Activated CD8-positive, alpha-beta T cell treated with anti-CD3 and anti-CD28 coated beads for 36 hours (primary cell): Measurements from ENCODE around the gene PRDM8. TPM values are rescaled to one million over a fixed set of nuclear protein-coding genes. Genes with fewer than 3 reads are reported as not detected.

Experiments used
- ATAC-seq: fragments of 200-7000 bp; cut with Tn5 transposase; one replicate; pipeline ENCODE4 v1.10.0; 2021; ENCODE audit warnings: mild to moderate bottlenecking, moderate library complexity
- CTCF ChIA-PET: fragments of 350-600 bp; sonication (Branson Sonifier 250); formaldehyde crosslinking; loops from one replicate; lab custom pipeline; 2021; ENCODE audit warnings: antibody characterized with exemption; lab: Charles Lee
- POLR2A ChIA-PET: fragments of 350-600 bp; sonication (Branson Sonifier 250); formaldehyde crosslinking; loops from one replicate; lab custom pipeline; 2021; ENCODE audit warnings: antibody characterized with exemption; lab: Charles Lee
- DNase-seq: peaks from one replicate; pipeline ENCODE4 v3.0.0-alpha.2; 2020
- H3K27ac Mint-ChIP-seq: one replicate; pipeline ENCODE4 v1.8.0; 2021; ENCODE audit warnings: mild to moderate bottlenecking, mixed read lengths
- H3K27me3 Mint-ChIP-seq: one replicate; pipeline ENCODE4 v1.8.0; 2021; ENCODE audit warnings: mixed read lengths
- H3K36me3 Mint-ChIP-seq: one replicate; pipeline ENCODE4 v1.8.0; 2021; ENCODE audit warnings: low read depth, mixed read lengths
- H3K4me1 Mint-ChIP-seq: one replicate; pipeline ENCODE4 v1.8.0; 2021; ENCODE audit warnings: low read depth, mixed read lengths
- H3K4me3 Mint-ChIP-seq: one replicate; pipeline ENCODE4 v1.8.0; 2021; ENCODE audit warnings: mild to moderate bottlenecking, moderate library complexity, mixed read lengths
- H3K9me3 Mint-ChIP-seq: one replicate; pipeline ENCODE4 v1.8.0; 2021; ENCODE audit warnings: mixed read lengths
- intact Hi-C: fragments of 100-400 bp; cut with micrococcal nuclease; formaldehyde crosslinking; loops from one replicate; pipeline ENCODE4 v1.10.0; 2022
- total RNA-seq, 2 experiments: library from RNA; stranded (reverse); gene quantifications; one replicate each; pipeline ENCODE4 v1.2.3, GENCODE V29; 2021
- TF ChIP-seq, protein P1 (sequence below): fragments of 200-600 bp; IDR thresholded peaks from one replicate; pipeline ENCODE4 v1.8.0; 2022; ENCODE audit warnings: antibody characterized with exemption, mild to moderate bottlenecking

Gene PRDM8
- total RNA-seq, 2 experiments from 2014 or later: 2.8 to 3.2 TPM

DNA sequence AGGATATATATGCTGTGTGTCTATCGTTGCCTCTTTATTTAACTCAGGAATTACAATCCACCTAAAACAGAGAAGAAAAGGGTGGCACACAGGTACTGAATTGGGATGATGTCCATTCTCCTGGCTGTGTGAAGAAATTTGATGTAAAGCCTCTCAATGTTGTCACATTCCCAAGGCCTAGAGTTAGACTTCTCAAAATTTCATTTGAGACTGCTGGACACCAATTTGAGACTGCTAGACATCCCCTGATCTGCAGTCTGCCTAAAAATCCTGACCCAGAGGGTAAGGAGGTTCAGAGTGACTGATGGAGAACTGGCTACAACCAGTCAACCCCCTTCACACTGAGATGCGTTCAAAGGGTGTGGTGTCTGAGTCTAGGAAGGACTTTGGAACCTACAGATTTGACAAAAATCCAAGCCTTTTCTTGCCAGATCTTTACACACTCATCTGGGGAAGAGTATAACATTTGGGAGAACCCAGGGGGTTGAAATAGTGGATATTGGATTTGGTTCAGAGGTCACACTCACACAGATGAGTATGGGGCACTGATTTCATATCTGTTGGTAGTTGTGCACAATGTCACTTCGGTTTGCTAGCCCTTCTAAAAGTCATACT is 4.9 kb upstream of the PRDM8 start:
- CTCF ChIA-PET: no interaction called here
- ATAC-seq: no peak
- Mint-ChIP-seq H3K4me3 (no peak overlapping the region), H3K4me1 (peaks cover 20% of the 10 kb centered on the region), H3K27me3 (peaks cover 18% of the 10 kb centered on the region), H3K36me3 (peaks cover 3% of the 10 kb centered on the region), H3K9me3 (no peaks in the 10 kb centered on the region), H3K27ac (no peak overlapping the region)
- intact Hi-C loops: no loop called here
- DNase-seq: no peak
- TF ChIP-seq, protein P1, sequence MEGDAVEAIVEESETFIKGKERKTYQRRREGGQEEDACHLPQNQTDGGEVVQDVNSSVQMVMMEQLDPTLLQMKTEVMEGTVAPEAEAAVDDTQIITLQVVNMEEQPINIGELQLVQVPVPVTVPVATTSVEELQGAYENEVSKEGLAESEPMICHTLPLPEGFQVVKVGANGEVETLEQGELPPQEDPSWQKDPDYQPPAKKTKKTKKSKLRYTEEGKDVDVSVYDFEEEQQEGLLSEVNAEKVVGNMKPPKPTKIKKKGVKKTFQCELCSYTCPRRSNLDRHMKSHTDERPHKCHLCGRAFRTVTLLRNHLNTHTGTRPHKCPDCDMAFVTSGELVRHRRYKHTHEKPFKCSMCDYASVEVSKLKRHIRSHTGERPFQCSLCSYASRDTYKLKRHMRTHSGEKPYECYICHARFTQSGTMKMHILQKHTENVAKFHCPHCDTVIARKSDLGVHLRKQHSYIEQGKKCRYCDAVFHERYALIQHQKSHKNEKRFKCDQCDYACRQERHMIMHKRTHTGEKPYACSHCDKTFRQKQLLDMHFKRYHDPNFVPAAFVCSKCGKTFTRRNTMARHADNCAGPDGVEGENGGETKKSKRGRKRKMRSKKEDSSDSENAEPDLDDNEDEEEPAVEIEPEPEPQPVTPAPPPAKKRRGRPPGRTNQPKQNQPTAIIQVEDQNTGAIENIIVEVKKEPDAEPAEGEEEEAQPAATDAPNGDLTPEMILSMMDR: no peak
- POLR2A ChIA-PET: no interaction called here

DNA sequence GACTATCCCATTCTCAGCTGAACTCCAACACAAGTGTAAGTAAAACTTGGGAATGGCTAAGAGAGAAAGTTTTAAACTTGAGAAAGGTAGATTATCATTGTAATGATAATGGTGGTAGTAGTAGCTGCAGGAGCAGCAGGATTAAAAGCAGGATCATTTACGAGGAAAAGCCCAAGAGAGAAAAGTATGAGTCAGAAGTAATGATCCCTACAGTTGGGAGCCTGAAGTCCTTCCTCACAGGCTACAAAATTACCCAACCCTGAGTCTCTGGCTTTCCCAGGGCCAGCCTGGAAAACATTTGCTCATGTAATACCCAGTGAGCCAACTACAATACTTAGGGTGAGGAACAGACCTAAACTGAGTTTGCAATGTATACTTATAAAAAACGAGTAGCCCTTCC is 4.4 kb upstream of the PRDM8 start:
- CTCF ChIA-PET: no interaction called here
- H3K9me3 Mint-ChIP-seq: no peaks in the 10 kb centered on the region

DNA sequence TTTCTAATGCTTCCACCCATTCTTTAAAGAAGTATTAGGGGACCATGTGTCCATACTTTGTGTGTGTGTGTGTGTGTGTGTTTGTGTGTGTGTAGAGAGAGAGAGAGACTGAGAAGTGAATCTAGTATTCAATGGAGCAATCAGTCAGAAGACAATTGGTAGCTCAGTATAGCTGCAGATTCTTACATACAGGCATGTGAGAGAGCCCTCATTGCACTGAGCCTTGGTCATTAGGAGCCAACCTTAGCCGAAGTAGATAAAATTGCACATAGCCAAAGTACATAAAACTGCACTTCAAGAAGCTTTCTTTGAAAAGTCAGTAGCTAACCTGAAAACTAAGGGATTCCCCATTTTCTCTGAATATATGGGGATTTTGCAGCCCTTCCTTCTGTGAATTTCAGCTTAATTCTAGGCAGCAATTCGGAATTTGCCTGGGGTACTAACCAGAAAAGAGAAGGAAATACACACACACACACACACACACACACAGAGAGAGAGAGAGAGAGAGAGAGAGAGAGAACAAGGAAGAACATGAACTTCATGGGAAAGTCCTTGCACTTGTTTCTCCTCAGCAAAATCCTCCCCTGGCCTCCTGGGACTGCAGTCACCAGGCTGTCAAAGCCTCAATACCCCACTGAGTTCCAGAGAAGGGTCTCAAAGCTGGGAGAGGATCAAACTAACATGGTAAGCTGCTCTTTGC is 1.7 kb upstream of the PRDM8 start:
- H3K27me3 Mint-ChIP-seq: peaks cover 28% of the 10 kb centered on the region
- no peak overlapping the region for H3K4me3 Mint-ChIP-seq
- intact Hi-C loops: no loop called here

More for the DNA sequence above, 4.4 kb upstream of the PRDM8 start:
- peaks cover 25% of the 10 kb centered on the region for H3K4me1 Mint-ChIP-seq
- H3K27ac Mint-ChIP-seq: no peak overlapping the region
- TF ChIP-seq, protein P1: no peak
- intact Hi-C loops: no loop called here
- H3K36me3 Mint-ChIP-seq: peaks cover 3% of the 10 kb centered on the region
- no peak overlapping the region for H3K4me3 Mint-ChIP-seq
- POLR2A ChIA-PET: no interaction called here
- DNase-seq (no peak), ATAC-seq (no peak)
- peaks cover 22% of the 10 kb centered on the region for H3K27me3 Mint-ChIP-seq

DNA sequence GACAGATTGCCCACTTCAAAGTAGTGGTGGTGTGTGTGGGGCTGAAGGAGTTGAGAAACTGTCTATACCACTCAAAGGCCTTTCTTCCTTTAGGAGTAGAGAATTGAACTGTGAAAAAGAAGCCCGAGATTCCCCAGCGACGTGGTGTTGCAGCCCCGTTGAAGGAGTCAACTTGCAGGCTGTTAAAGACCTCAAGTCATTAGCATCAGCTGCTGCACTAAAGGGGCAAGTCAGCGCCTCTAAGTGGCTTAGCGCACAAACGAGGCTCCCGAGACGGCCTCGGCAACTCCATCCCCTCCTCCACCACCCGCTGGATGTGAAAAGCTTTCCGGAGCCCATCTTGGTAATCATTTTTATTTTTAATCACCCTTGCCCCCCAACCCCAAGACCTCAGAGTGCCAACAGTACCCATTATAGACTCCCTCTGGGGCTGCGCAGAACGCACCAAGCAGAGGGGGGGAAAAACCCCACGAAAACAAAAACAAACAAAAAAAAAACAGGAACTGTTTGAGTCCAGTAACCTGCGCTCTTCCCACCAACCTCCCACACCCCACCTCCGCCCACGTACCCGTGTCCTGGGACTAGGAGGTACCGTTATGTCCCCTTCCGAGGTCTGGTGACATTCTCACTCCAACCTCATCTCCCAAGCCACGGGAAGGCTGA is 913 bp upstream of the PRDM8 start:
- peaks cover 30% of the 10 kb centered on the region for H3K27me3 Mint-ChIP-seq

More for the DNA sequence above, 1.7 kb upstream of the PRDM8 start:
- Mint-ChIP-seq H3K4me1 (peaks cover 30% of the 10 kb centered on the region), H3K36me3 (peaks cover 5% of the 10 kb centered on the region), H3K27ac (no peak overlapping the region), H3K9me3 (no peaks in the 10 kb centered on the region)
- TF ChIP-seq, protein P1: no peak
- POLR2A ChIA-PET: interaction anchor here (2.7 kb wide), 1 partner anchor 10 kb away, joined by 23 read pairs; no protein-coding TSS in a partner anchor
- ATAC-seq (no peak), DNase-seq (no peak)
- CTCF ChIA-PET: interaction anchor here (0.8 to 2.9 kb wide), 5 partner anchors 9 to 69 kb away, joined by 3 to 22 read pairs (median 3); no protein-coding TSS in a partner anchor

More for the DNA sequence above, 913 bp upstream of the PRDM8 start:
- CTCF ChIA-PET: interaction anchor here (0.8 to 2.9 kb wide), 7 partner anchors 10 to 70 kb away, joined by 3 to 22 read pairs (median 3); no protein-coding TSS in a partner anchor
- Mint-ChIP-seq H3K4me3 (peak overlapping the region; percentile 71), H3K27ac (no peak overlapping the region), H3K4me1 (peaks cover 35% of the 10 kb centered on the region), H3K36me3 (peaks cover 5% of the 10 kb centered on the region), H3K9me3 (no peaks in the 10 kb centered on the region)
- TF ChIP-seq, protein P1: no peak
- DNase-seq (no peak), ATAC-seq (no peak)
- POLR2A ChIA-PET: interaction anchor here (1.2 to 2.7 kb wide), 2 partner anchors 11 to 14 kb away, joined by 4 to 23 read pairs; no protein-coding TSS in a partner anchor
- intact Hi-C loops: no loop called here
